ENCODE results near the gene TXNDC15.

The TXNDC15 gene

DNA sequence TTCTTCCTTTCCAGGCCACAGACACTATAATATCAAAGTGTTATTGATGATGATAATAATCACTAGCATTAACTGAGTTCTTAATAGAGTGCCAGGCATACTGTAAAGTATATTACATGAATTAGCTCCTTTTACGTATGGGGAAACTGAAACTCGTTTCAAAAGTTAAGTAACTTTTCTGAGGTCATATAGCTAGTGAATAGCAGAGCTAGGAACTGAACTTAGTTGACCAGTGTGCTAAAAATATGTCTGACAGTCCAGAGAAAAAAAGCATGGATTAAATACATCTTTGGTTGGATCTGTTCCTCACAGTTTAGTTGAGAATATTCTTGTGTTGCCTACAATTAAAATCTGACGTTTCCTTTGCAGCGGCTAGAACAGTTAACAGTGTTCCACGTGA is 75.1 kb downstream of the TXNDC15 start:
- no peaks in the 10 kb centered on the region for H3K36me3 ChIP-seq (ENCODE audit: control insufficient read depth in 2 of 2, insufficient read depth in 2 of 2, low read length in 2 of 2)
- H3K4me1 ChIP-seq (ENCODE audit: control insufficient read depth, insufficient read depth, low read length): no peaks in the 10 kb centered on the region
- H3K9me3 ChIP-seq (ENCODE audit: control insufficient read depth in 2 of 2, low read length in 2 of 2): no peaks in the 10 kb centered on the region
- H3K27ac ChIP-seq (ENCODE audit: low read length): no peak overlapping the region
- H3K9ac ChIP-seq (ENCODE audit: low read length in 2 of 2): no peak overlapping the region
- H3K27me3 ChIP-seq (ENCODE audit: control insufficient read depth in 1 of 2, insufficient read depth in 2 of 2, low read length in 2 of 2): no peaks in the 10 kb centered on the region
- no peak overlapping the region for H3K4me3 ChIP-seq (ENCODE audit: low read length in 2 of 2)
